Thyroid gland (tissue), 4 donors: Measurements from ENCODE around the gene HOXC10.

Experiments used
- CTCF ChIP-seq, 6 experiments: fragments of 200-600 bp in 3 of 6; fragments of 450-650 bp in 3 of 6; sonication (generic) in 3 of 6; IDR thresholded peaks; one replicate each; pipeline ENCODE4 v1.5.1; 2016 to 2019; ENCODE audit warnings: antibody characterized with exemption in 6 of 6, mild to moderate bottlenecking in 2 of 6, inconsistent platforms in 1 of 6, moderate library complexity in 1 of 6
- POLR2A ChIP-seq, 2 donors: fragments of 450-650 bp; IDR thresholded peaks; one replicate each; pipeline ENCODE4 v1.6.1; 2017; ENCODE audit warnings: antibody characterized with exemption in 2 of 2, mild to moderate bottlenecking in 2 of 2, moderate library complexity in 1 of 2

- TF ChIP-seq POLR2A (IDR thresholded peaks at IDR 0.05) = no peak
- no peak for TF ChIP-seq CTCF (IDR thresholded peaks at IDR 0.05)
Observed at GRCh38 chr12:53980104-53980801, 4.7 kb upstream of the HOXC10 start.
